GM23248 (cell line): ENCODE measurements around the gene PIP5K1B. TPM values are rescaled to one million over a fixed set of nuclear protein-coding genes. Genes with fewer than 3 reads are reported as not detected.

Experiments
- DNase-seq: peaks from one replicate; pipeline ENCODE4 v3.0.0-alpha.2; 2015
- H2AFZ ChIP-seq: fragments of 200-600 bp; sonication (generic); 2 replicates; pipeline ENCODE4 v1.6.1; 2016; ENCODE audit warnings: antibody characterized with exemption
- H3F3A ChIP-seq: fragments of 200-600 bp; sonication (generic); 2 replicates; pipeline ENCODE4 v1.6.1; 2016; ENCODE audit warnings: mild to moderate bottlenecking, antibody characterized with exemption, mixed run types; ENCODE audit not compliant: insufficient read depth
- H3K27ac ChIP-seq: fragments of 200-600 bp; sonication (generic); 2 replicates; pipeline ENCODE4 v1.5.1; 2016; ENCODE audit warnings: mild to moderate bottlenecking
- H3K27me3 ChIP-seq: fragments of 200-600 bp; sonication (generic); replicated peaks from 2 replicates; pipeline ENCODE4 v1.6.1; 2016; ENCODE audit warnings: mild to moderate bottlenecking; ENCODE audit not compliant: insufficient read depth
- H3K36me3 ChIP-seq: fragments of 200-600 bp; sonication (generic); 2 replicates; pipeline ENCODE4 v1.6.1; 2016; ENCODE audit warnings: low read depth, mild to moderate bottlenecking
- H3K4me1 ChIP-seq: fragments of 200-600 bp; sonication (generic); 2 replicates; pipeline ENCODE4 v1.6.1; 2016; ENCODE audit warnings: mild to moderate bottlenecking; ENCODE audit not compliant: insufficient read depth
- H3K4me2 ChIP-seq: fragments of 200-600 bp; sonication (generic); one replicate; pipeline ENCODE4 v1.6.1; 2016; ENCODE audit warnings: mild to moderate bottlenecking; ENCODE audit not compliant: unreplicated experiment
- H3K4me3 ChIP-seq: fragments of 200-600 bp; sonication (generic); 2 replicates; pipeline ENCODE4 v1.5.1; 2016; ENCODE audit warnings: mild to moderate bottlenecking
- H3K79me2 ChIP-seq: fragments of 200-600 bp; sonication (generic); 2 replicates; pipeline ENCODE4 v1.6.1; 2016; ENCODE audit warnings: mild to moderate bottlenecking; ENCODE audit not compliant: insufficient read depth
- H3K9ac ChIP-seq: fragments of 200-600 bp; sonication (generic); 2 replicates; pipeline ENCODE4 v1.6.1; 2016; ENCODE audit warnings: mild to moderate bottlenecking
- H3K9me2 ChIP-seq: fragments of 200-600 bp; sonication (generic); 2 replicates; pipeline ENCODE4 v1.6.1; 2016; ENCODE audit warnings: mixed run types, mild to moderate bottlenecking, moderate library complexity; ENCODE audit not compliant: insufficient read depth
- H3K9me3 ChIP-seq: fragments of 200-600 bp; sonication (generic); one replicate; pipeline ENCODE4 v1.6.1; 2017; ENCODE audit warnings: low read depth
- H4K20me1 ChIP-seq: fragments of 200-600 bp; sonication (generic); 2 replicates; pipeline ENCODE4 v1.6.0; 2016; ENCODE audit not compliant: insufficient read depth
- EZH2 ChIP-seq: fragments of 200-600 bp; sonication (generic); IDR thresholded peaks from 2 replicates; pipeline ENCODE4 v1.6.1; 2018; ENCODE audit warnings: antibody characterized with exemption, mild to moderate bottlenecking; ENCODE audit not compliant: insufficient read depth, poor library complexity, severe bottlenecking
- EZH2phosphoT487 ChIP-seq: fragments of 200-600 bp; sonication (generic); IDR thresholded peaks from 2 replicates; pipeline ENCODE4 v1.6.1; 2018; ENCODE audit warnings: antibody characterized with exemption, moderate library complexity, mild to moderate bottlenecking, low read depth; ENCODE audit not compliant: insufficient read depth
- WGBS, 2 experiments: methylation state at CpG; one replicate each; pipeline ENCODE4 v1.1.6; 2015 to 2017; ENCODE audit warnings: low lambda C conversion rate in 2 of 2, low coverage in 1 of 2; ENCODE audit errors: missing lambda C conversion rate in 2 of 2; 5-methylcytosine and 5-hydroxymethylcytosine counted together
- in situ Hi-C: fragments of 300-500 bp; cut with MboI; formaldehyde crosslinking; loops from 2 replicates; pipeline ENCODE4 v1.15.0; 2020
- polyA plus RNA-seq: library from polyadenylated mRNA; unstranded; fragments of >200 nt; fragmentation: Nextera tagmentation; extraction: Ambion mirVana; gene quantifications from 2 replicates; pipeline ENCODE4 v1.2.1, GENCODE V29; 2016
- total RNA-seq: library from RNA; depleted of rRNA; stranded (reverse); fragments of >200 nt; shearing (Covaris generic); gene quantifications from 2 replicates; pipeline ENCODE4 v1.2.3, GENCODE V29; 2014

The PIP5K1B gene
- total and polyA plus RNA-seq, 2 experiments from 2014 or later, result not detected

DNA sequence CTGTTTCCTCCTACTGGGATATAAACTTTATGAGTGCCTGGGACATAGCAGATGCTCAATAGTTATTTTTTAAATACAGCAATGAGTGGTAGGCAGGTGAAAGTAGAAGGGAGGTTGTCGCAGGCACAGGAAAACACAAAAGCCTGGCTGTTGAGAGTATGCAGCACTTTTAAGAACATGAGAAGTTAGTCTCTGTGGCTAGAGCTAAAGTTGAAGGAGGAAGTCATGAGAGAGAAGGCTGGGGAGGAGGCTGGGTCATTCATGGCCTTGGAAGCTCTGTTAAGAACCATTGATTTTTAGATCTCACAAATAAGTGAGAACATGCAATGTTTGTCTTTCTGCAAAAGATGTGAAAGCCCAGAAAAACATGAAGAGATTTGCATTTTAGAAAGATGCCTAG lies 182.2 kb downstream of the PIP5K1B start:
- Histone ChIP-seq H3K9ac (no peak overlapping the region), H4K20me1 (no peaks in the 10 kb centered on the region), H3K4me2 (no peak overlapping the region), H3K4me3 (no peak overlapping the region), H3K79me2 (no peaks in the 10 kb centered on the region), H3K9me3 (no peaks in the 10 kb centered on the region), H3K36me3 (no peaks in the 10 kb centered on the region), H3K9me2 (no peaks in the 10 kb centered on the region), H3K4me1 (no peaks in the 10 kb centered on the region), H3K27ac (no peak overlapping the region), H3K27me3 (peaks cover 4% of the 10 kb centered on the region), H3F3A (no peaks in the 10 kb centered on the region), H2AFZ (no peak overlapping the region)
- no peak for DNase-seq
- WGBS, 2 experiments, result 24 to 43% methylated on average over 1 of the region's 1 CpG
- in situ Hi-C loops, result no loop called here
- no peak for TF ChIP-seq EZH2
- TF ChIP-seq EZH2phosphoT487, result no peak

- H3K4me3 ChIP-seq, result no peak overlapping the region
- no peak for DNase-seq
- no peaks in the 10 kb centered on the region for H4K20me1 ChIP-seq
- no peak overlapping the region for H2AFZ ChIP-seq
- 65 to 76% methylated on average over 7 of the region's 7 CpGs for WGBS, 2 experiments
- H3K4me2 ChIP-seq, result no peak overlapping the region
- no peaks in the 10 kb centered on the region for H3K9me3 ChIP-seq
- no peaks in the 10 kb centered on the region for H3K36me3 ChIP-seq
- no peak for TF ChIP-seq EZH2
- TF ChIP-seq EZH2phosphoT487, result no peak
- H3F3A ChIP-seq, result no peaks in the 10 kb centered on the region
- H3K9ac ChIP-seq, result no peak overlapping the region
- no peak overlapping the region for H3K27ac ChIP-seq
- no peaks in the 10 kb centered on the region for H3K4me1 ChIP-seq
- H3K27me3 ChIP-seq, result 0 out of 2 replicates have a peak, but pooled peaks cover 4% of the 10 kb centered on the region
- H3K79me2 ChIP-seq, result no peaks in the 10 kb centered on the region
- in situ Hi-C loops, result no loop called here
- H3K9me2 ChIP-seq, result no peaks in the 10 kb centered on the region
Measured at GRCh38 chr9:68894502-68894901, 189.5 kb downstream of the PIP5K1B start.

- Histone ChIP-seq H3K36me3 (no peaks in the 10 kb centered on the region), H4K20me1 (no peaks in the 10 kb centered on the region), H3K27me3 (0 out of 2 replicates have a peak, but pooled peaks cover 6% of the 10 kb centered on the region), H3K4me2 (no peak overlapping the region), H3K79me2 (no peaks in the 10 kb centered on the region), H3K9ac (no peak overlapping the region), H3F3A (no peaks in the 10 kb centered on the region), H3K9me3 (no peaks in the 10 kb centered on the region), H3K4me1 (no peaks in the 10 kb centered on the region), H3K27ac (no peak overlapping the region), H2AFZ (no peak overlapping the region), H3K9me2 (no peaks in the 10 kb centered on the region), H3K4me3 (no peak overlapping the region)
- in situ Hi-C loops, result no loop called here
- TF ChIP-seq EZH2phosphoT487 (no peak), EZH2 (no peak)
- no peak for DNase-seq
- WGBS, 2 experiments, result 26 to 29% methylated on average over 6 of the region's 6 CpGs
Measured at GRCh38 chr9:68895741-68896478, 190.9 kb downstream of the PIP5K1B start.

DNA sequence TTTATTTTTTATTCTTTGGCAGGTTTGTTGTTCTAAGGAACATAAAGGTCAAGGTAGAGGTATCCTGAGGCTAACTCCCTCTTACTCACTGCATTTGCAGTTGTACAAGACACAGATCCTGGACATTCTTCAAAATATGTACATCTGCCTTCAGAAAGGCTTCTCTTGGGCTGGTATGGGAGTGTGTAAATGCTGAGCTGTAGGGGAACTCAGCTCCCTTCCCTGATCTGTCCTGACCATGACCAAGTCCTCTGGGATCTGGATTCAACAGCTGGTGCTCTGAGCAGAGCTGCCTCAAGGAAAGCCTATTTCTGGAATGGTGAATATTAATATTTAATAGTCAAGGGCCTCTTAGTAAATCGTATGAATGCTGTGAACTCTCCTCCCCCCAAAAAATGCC lies 191.4 kb downstream of the PIP5K1B start:
- Histone ChIP-seq H3K27me3 (0 out of 2 replicates have a peak, but pooled peaks cover 7% of the 10 kb centered on the region), H3K9ac (no peak overlapping the region), H2AFZ (no peak overlapping the region), H3K9me3 (no peaks in the 10 kb centered on the region), H3K4me3 (no peak overlapping the region), H4K20me1 (no peaks in the 10 kb centered on the region), H3K4me2 (no peak overlapping the region), H3K4me1 (no peaks in the 10 kb centered on the region), H3F3A (no peaks in the 10 kb centered on the region), H3K36me3 (no peaks in the 10 kb centered on the region), H3K27ac (no peak overlapping the region), H3K79me2 (no peaks in the 10 kb centered on the region), H3K9me2 (no peaks in the 10 kb centered on the region)
- in situ Hi-C loops, result no loop called here
- DNase-seq, result no peak
- 13% methylated on average over 1 of the region's 1 CpG for WGBS, 2 experiments
- no peak for TF ChIP-seq EZH2phosphoT487
- TF ChIP-seq EZH2, result no peak
